ENCODE measurements around the gene ALDH1A1. TPM values are rescaled to one million over a fixed set of nuclear protein-coding genes. Genes with fewer than 3 reads are reported as not detected.

ALDH1A1 gene
- total RNA-seq, 5 donors from 2014 or later (not counting 1 experiment from before 2014, with no cell fraction given) = 0.47 to 1.3 (median 0.95) TPM

GRCh38 chr9:72894342-72894741 lies 58.5 kb downstream of the ALDH1A1 start:
- Histone ChIP-seq H3K27me3 (replicated peaks in 1 of 2; ENCODE audit: control insufficient read depth in 2 of 2, extremely low read depth in 1 of 2, insufficient read depth in 2 of 2, low read length in 1 of 2) (no peaks in the 10 kb centered on the region), H3K4me1 (ENCODE audit: control insufficient read depth in 1 of 2, extremely low read depth in 1 of 2, insufficient read depth in 2 of 2, low read length in 2 of 2) (no peaks in the 10 kb centered on the region), H3K4me3 (ENCODE audit: control insufficient read depth in 1 of 2, extremely low read depth in 1 of 2, low read length in 1 of 2) (no peak overlapping the region), H3K9me3 (no peaks in the 10 kb centered on the region), H3K36me3 (ENCODE audit: control insufficient read depth in 2 of 2, extremely low read depth in 1 of 2, insufficient read depth in 1 of 2, low read length in 1 of 2) (no peaks in the 10 kb centered on the region), H3K27ac (ENCODE audit: low read length) (no peak overlapping the region)
- ChIA-PET CTCF (no interaction called here), POLR2A (no interaction called here)
- DNase-seq (no peak), ATAC-seq (replicated peaks in 1 of 4) (no peak)
- Mint-ChIP-seq H3K27me3 (peaks cover 11 to 17% of the 10 kb centered on the region in 2 donors), H3K4me3 (no peak overlapping the region), H3K27ac (no peak overlapping the region), H3K36me3 (no peaks in the 10 kb centered on the region), H3K4me1 (no peaks in the 10 kb centered on the region), H3K9me3 (no peaks in the 10 kb centered on the region)
- WGBS (ENCODE audit: insufficient coverage) = 100% methylated on average over 2 of the region's 5 CpGs

DNA sequence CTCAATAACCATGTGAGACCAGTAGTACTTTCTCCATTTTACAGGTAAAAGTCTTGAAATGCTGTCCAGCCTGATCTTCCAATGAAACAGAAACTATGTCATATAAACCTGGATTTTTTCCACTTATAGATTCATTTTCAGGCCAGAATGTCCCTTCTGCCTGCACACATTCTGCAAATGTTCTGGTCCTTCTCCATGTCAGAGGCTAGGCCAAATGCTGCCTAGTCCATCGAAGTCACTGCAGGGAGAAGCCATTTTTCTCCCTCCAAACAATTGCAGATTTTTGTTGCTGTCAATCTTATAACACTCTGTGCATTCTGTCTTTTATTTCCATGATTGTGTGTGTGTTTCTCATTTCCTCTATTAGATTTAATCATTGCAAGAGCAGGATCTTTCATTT lies 59.4 kb downstream of the ALDH1A1 start:
- Histone ChIP-seq H3K36me3 (ENCODE audit: control insufficient read depth in 2 of 2, extremely low read depth in 1 of 2, insufficient read depth in 1 of 2, low read length in 1 of 2) (no peaks in the 10 kb centered on the region), H3K4me3 (ENCODE audit: control insufficient read depth in 1 of 2, extremely low read depth in 1 of 2, low read length in 1 of 2) (no peak overlapping the region), H3K4me1 (ENCODE audit: control insufficient read depth in 1 of 2, extremely low read depth in 1 of 2, insufficient read depth in 2 of 2, low read length in 2 of 2) (no peaks in the 10 kb centered on the region), H3K27me3 (replicated peaks in 1 of 2; ENCODE audit: control insufficient read depth in 2 of 2, extremely low read depth in 1 of 2, insufficient read depth in 2 of 2, low read length in 1 of 2) (no peaks in the 10 kb centered on the region), H3K9me3 (no peaks in the 10 kb centered on the region), H3K27ac (ENCODE audit: low read length) (no peak overlapping the region)
- H3K9me3 Mint-ChIP-seq = no peaks in the 10 kb centered on the region
- no peak overlapping the region for H3K27ac Mint-ChIP-seq
- H3K27me3 Mint-ChIP-seq = peaks cover 11 to 18% of the 10 kb centered on the region in 2 donors
- H3K4me1 Mint-ChIP-seq = no peaks in the 10 kb centered on the region
- POLR2A ChIA-PET = no interaction called here
- ATAC-seq (replicated peaks in 1 of 4) = no peak
- H3K36me3 Mint-ChIP-seq = no peaks in the 10 kb centered on the region
- DNase-seq = no peak
- no peak overlapping the region for H3K4me3 Mint-ChIP-seq
- no CpG with 5 or more reads among the region's 1 CpG for WGBS (ENCODE audit: insufficient coverage)
- CTCF ChIA-PET = no interaction called here

DNA sequence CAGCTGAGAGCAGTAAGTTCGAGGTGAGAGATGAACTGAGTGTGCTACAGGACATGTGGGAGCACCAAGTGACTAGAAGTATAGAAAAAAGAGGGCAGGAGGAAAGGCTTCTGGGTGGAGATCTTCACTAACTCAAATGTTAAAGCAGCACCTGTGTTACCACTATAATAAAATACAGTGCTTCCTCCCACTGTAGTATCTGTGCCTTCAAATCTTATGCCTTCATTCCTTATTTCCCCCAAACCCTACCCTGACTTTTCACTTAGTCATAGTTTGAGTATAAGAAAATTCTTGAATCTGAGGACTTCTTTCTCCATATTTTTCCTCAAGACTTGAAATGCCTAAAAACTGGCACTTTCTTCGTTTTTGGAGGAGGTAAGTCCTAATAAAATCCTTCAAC lies 61.8 kb downstream of the ALDH1A1 start:
- no peaks in the 10 kb centered on the region for H3K4me1 Mint-ChIP-seq

DNA sequence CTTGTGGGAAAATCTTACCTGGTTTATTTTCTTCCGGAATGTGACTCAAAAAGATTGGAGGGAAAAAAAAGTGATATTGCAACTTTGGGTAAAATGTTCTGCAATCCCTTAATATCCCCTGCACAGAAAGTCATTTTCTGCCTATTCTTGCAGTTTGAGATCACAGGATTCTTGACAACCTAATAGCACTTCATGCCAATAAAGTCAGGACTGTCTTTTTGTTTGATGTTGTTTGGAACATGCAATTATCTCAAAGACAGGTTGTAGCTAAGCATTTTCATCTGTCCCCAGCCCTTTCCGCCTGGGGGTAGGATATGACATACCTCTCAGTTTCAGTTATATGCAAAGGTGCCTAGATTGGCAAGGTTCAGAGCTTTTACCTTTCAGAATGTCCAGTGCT lies 63.9 kb downstream of the ALDH1A1 start:
- Mint-ChIP-seq H3K27ac (no peak overlapping the region), H3K27me3 (peaks cover 3 to 10% of the 10 kb centered on the region in 2 donors), H3K9me3 (no peaks in the 10 kb centered on the region), H3K4me1 (no peaks in the 10 kb centered on the region), H3K4me3 (no peak overlapping the region), H3K36me3 (no peaks in the 10 kb centered on the region)
- POLR2A ChIA-PET = no interaction called here
- no peaks in the 10 kb centered on the region for H3K9me3 ChIP-seq
- H3K4me1 ChIP-seq (ENCODE audit: control insufficient read depth in 1 of 2, extremely low read depth in 1 of 2, insufficient read depth in 2 of 2, low read length in 2 of 2) = no peaks in the 10 kb centered on the region
- no peak overlapping the region for H3K4me3 ChIP-seq (ENCODE audit: control insufficient read depth in 1 of 2, extremely low read depth in 1 of 2, low read length in 1 of 2)
- no peak for DNase-seq
- H3K36me3 ChIP-seq (ENCODE audit: control insufficient read depth in 2 of 2, extremely low read depth in 1 of 2, insufficient read depth in 1 of 2, low read length in 1 of 2) = no peaks in the 10 kb centered on the region
- no CpG with 5 or more reads among the region's 2 CpGs for WGBS (ENCODE audit: insufficient coverage)
- no peak for ATAC-seq (replicated peaks in 1 of 4)
- CTCF ChIA-PET = no interaction called here
- H3K27ac ChIP-seq (ENCODE audit: low read length) = no peak overlapping the region
- no peaks in the 10 kb centered on the region for H3K27me3 ChIP-seq (replicated peaks in 1 of 2; ENCODE audit: control insufficient read depth in 2 of 2, extremely low read depth in 1 of 2, insufficient read depth in 2 of 2, low read length in 1 of 2)

More for the DNA sequence above, 61.8 kb downstream of the ALDH1A1 start:
- no peaks in the 10 kb centered on the region for H3K36me3 Mint-ChIP-seq
- DNase-seq (no peak), ATAC-seq (replicated peaks in 1 of 4) (no peak)
- no peak overlapping the region for H3K27ac Mint-ChIP-seq
- H3K4me3 Mint-ChIP-seq = no peak overlapping the region
- CTCF ChIA-PET = no interaction called here
- H3K27me3 Mint-ChIP-seq = peaks cover 5 to 10% of the 10 kb centered on the region in 2 donors
- Histone ChIP-seq H3K27me3 (replicated peaks in 1 of 2; ENCODE audit: control insufficient read depth in 2 of 2, extremely low read depth in 1 of 2, insufficient read depth in 2 of 2, low read length in 1 of 2) (no peaks in the 10 kb centered on the region), H3K27ac (ENCODE audit: low read length) (no peak overlapping the region), H3K36me3 (ENCODE audit: control insufficient read depth in 2 of 2, extremely low read depth in 1 of 2, insufficient read depth in 1 of 2, low read length in 1 of 2) (no peaks in the 10 kb centered on the region), H3K4me3 (ENCODE audit: control insufficient read depth in 1 of 2, extremely low read depth in 1 of 2, low read length in 1 of 2) (no peak overlapping the region), H3K9me3 (no peaks in the 10 kb centered on the region), H3K4me1 (ENCODE audit: control insufficient read depth in 1 of 2, extremely low read depth in 1 of 2, insufficient read depth in 2 of 2, low read length in 2 of 2) (no peaks in the 10 kb centered on the region)
- POLR2A ChIA-PET = no interaction called here
- no peaks in the 10 kb centered on the region for H3K9me3 Mint-ChIP-seq
- WGBS (ENCODE audit: insufficient coverage) = no CpG with 5 or more reads among the region's 2 CpGs

- ATAC-seq (replicated peaks in 1 of 4) (no peak), DNase-seq (no peak)
- ChIA-PET POLR2A (no interaction called here), CTCF (no interaction called here)
- Mint-ChIP-seq H3K27me3 (peaks cover 3 to 10% of the 10 kb centered on the region in 2 donors), H3K4me3 (no peak overlapping the region), H3K4me1 (no peaks in the 10 kb centered on the region), H3K27ac (no peak overlapping the region), H3K9me3 (no peaks in the 10 kb centered on the region), H3K36me3 (no peaks in the 10 kb centered on the region)
- no peak overlapping the region for H3K4me3 ChIP-seq (ENCODE audit: control insufficient read depth in 1 of 2, extremely low read depth in 1 of 2, low read length in 1 of 2)
- no peaks in the 10 kb centered on the region for H3K4me1 ChIP-seq (ENCODE audit: control insufficient read depth in 1 of 2, extremely low read depth in 1 of 2, insufficient read depth in 2 of 2, low read length in 2 of 2)
- no peak overlapping the region for H3K27ac ChIP-seq (ENCODE audit: low read length)
- no CpG with 5 or more reads among the region's 2 CpGs for WGBS (ENCODE audit: insufficient coverage)
- no peaks in the 10 kb centered on the region for H3K27me3 ChIP-seq (replicated peaks in 1 of 2; ENCODE audit: control insufficient read depth in 2 of 2, extremely low read depth in 1 of 2, insufficient read depth in 2 of 2, low read length in 1 of 2)
- no peaks in the 10 kb centered on the region for H3K36me3 ChIP-seq (ENCODE audit: control insufficient read depth in 2 of 2, extremely low read depth in 1 of 2, insufficient read depth in 1 of 2, low read length in 1 of 2)
- no peaks in the 10 kb centered on the region for H3K9me3 ChIP-seq
Observed at GRCh38 chr9:72888067-72888466, 64.8 kb downstream of the ALDH1A1 start.

DNA sequence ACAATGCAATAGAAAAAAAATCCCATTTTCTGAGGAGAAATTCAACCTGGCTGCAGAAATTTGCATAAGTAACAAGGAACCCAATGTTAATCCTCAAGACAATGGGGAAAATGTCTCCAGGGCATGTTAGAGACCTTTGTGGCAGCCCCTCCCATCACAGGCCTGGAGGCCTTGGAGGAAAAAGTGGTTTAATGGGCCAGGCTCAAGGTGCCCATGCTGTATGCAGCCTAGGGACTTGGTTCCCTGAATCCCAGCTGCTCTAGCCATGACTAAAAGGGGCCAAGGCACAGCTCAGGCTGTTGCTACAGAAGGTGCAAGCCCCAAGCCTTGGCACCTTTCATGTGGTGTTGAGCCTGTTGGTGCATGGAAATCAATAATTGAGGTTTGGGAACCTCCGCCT lies 66.5 kb downstream of the ALDH1A1 start:
- peaks cover 0 to 10% of the 10 kb centered on the region in 2 donors for H3K27me3 Mint-ChIP-seq
- Histone ChIP-seq H3K36me3 (ENCODE audit: control insufficient read depth in 2 of 2, extremely low read depth in 1 of 2, insufficient read depth in 1 of 2, low read length in 1 of 2) (no peaks in the 10 kb centered on the region), H3K4me3 (ENCODE audit: control insufficient read depth in 1 of 2, extremely low read depth in 1 of 2, low read length in 1 of 2) (no peak overlapping the region), H3K9me3 (no peaks in the 10 kb centered on the region), H3K27me3 (replicated peaks in 1 of 2; ENCODE audit: control insufficient read depth in 2 of 2, extremely low read depth in 1 of 2, insufficient read depth in 2 of 2, low read length in 1 of 2) (no peaks in the 10 kb centered on the region), H3K4me1 (ENCODE audit: control insufficient read depth in 1 of 2, extremely low read depth in 1 of 2, insufficient read depth in 2 of 2, low read length in 2 of 2) (no peaks in the 10 kb centered on the region), H3K27ac (ENCODE audit: low read length) (no peak overlapping the region)
- DNase-seq (no peak), ATAC-seq (replicated peaks in 1 of 4) (no peak)
- no peaks in the 10 kb centered on the region for H3K4me1 Mint-ChIP-seq
- no peaks in the 10 kb centered on the region for H3K9me3 Mint-ChIP-seq
- no peak overlapping the region for H3K27ac Mint-ChIP-seq
- H3K4me3 Mint-ChIP-seq = no peak overlapping the region
- ChIA-PET POLR2A (no interaction called here), CTCF (no interaction called here)
- 100% methylated on average over 1 of the region's 1 CpG for WGBS (ENCODE audit: insufficient coverage)
- H3K36me3 Mint-ChIP-seq = no peaks in the 10 kb centered on the region

DNA sequence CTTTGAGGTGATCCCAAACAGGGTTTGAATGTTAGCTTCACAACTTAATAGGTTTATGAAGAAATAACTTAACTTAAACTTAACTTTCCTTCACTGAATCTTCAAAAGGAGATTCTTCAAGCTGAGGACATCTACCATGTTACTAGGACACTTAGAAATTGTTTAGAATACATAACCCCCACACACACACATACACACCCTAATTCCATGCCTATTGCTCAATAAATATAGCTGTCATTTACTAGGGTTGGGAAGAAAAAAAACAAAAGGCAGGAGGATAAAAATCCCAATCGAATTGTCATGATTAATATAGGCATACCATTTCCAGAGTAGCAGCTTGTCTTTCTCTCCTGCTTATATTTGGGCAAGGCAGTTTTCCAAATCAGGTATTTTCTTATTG lies 68.3 kb downstream of the ALDH1A1 start:
- CTCF ChIA-PET = no interaction called here

More for the DNA sequence above, 68.3 kb downstream of the ALDH1A1 start:
- no peaks in the 10 kb centered on the region for H3K36me3 Mint-ChIP-seq
- H3K9me3 Mint-ChIP-seq = no peaks in the 10 kb centered on the region
- no peak overlapping the region for H3K4me3 Mint-ChIP-seq
- ATAC-seq (replicated peaks in 1 of 4) (no peak), DNase-seq (no peak)
- H3K36me3 ChIP-seq (ENCODE audit: control insufficient read depth in 2 of 2, extremely low read depth in 1 of 2, insufficient read depth in 1 of 2, low read length in 1 of 2) = no peaks in the 10 kb centered on the region
- no peaks in the 10 kb centered on the region for H3K4me1 ChIP-seq (ENCODE audit: control insufficient read depth in 1 of 2, extremely low read depth in 1 of 2, insufficient read depth in 2 of 2, low read length in 2 of 2)
- no peak overlapping the region for H3K27ac ChIP-seq (ENCODE audit: low read length)
- no peaks in the 10 kb centered on the region for H3K4me1 Mint-ChIP-seq
- peaks cover 0 to 3% of the 10 kb centered on the region in 2 donors for H3K27me3 Mint-ChIP-seq
- H3K27ac Mint-ChIP-seq = no peak overlapping the region
- H3K27me3 ChIP-seq (replicated peaks in 1 of 2; ENCODE audit: control insufficient read depth in 2 of 2, extremely low read depth in 1 of 2, insufficient read depth in 2 of 2, low read length in 1 of 2) = no peaks in the 10 kb centered on the region
- H3K9me3 ChIP-seq = no peaks in the 10 kb centered on the region
- H3K4me3 ChIP-seq (ENCODE audit: control insufficient read depth in 1 of 2, extremely low read depth in 1 of 2, low read length in 1 of 2) = no peak overlapping the region
- POLR2A ChIA-PET = no interaction called here
- no CpG with 5 or more reads among the region's 1 CpG for WGBS (ENCODE audit: insufficient coverage)

All from T-cell (primary cell).